Fibroblast of pulmonary artery (primary cell): ENCODE results near the gene GLDC.
"Not testable (repeated sequence)": the region's sequence is repeated elsewhere in the genome, so short reads cannot be mapped to it uniquely, and the experiment has no call there.

Experiments used
- DNase-seq: peaks from one replicate; pipeline ENCODE4 v3.0.0-alpha.2; 2010; ENCODE audit warnings: low read depth
- H3K4me3 ChIP-seq: replicated peaks from 2 replicates; pipeline ENCODE4 v1.5.1; 2011; ENCODE audit warnings: low read depth, mild to moderate bottlenecking, control low read depth, low read length, moderate library complexity
- TF ChIP-seq, protein P1 (sequence below): IDR thresholded peaks from 2 replicates; pipeline ENCODE4 v1.5.1; 2011; ENCODE audit warnings: mild to moderate bottlenecking, control low read depth, low read length, inconsistent platforms; ENCODE audit errors: missing control alignments

The GLDC gene

DNA sequence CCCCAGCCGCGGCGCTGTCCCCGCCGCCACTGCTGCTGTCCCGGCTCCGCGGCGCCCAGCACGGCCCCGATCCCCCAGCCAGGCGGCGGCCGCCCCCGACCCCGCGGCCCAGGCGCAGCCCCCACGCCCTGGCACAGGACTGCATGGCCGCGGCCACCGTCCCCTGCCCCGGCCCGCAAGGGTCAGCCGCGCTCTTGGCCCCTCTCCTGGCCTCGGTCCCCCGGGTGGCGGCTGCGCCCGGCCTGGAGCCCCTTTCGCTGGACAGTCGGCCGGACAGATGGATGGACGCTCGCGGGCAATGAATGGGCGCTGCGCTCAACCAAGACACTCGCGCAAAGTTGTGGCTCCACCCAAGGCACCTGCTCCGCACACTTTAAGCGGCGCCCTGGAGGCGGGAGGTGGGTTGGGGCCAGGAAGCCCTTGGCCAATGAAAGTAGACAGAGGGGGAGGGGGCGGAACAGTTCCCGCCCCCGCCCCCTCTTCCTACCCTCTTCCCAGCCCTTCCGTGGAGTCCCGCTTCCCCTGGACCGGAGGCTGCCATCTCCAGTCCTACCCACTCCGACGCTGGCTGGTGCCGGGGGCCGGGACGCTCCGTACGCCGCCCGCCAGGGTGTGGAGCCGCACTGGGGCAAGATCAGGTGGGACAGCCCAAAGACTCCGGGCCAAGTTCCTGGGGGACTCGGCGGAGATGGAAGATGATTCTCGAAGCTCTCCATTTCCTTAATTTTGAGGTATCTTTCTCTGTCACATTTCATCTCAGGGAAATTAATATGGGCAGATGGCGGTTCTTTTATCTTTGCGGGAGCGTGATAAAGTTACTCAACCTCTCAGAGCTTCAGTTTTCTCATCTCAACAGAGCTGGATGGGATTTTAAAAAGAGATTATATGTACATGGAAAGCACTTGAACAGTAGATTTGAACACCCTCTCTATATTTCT lies at the start of gene GLDC:
GLDC (minus strand) TSS at position 375 of the 938 bp plus-strand sequence; CDS start at position 145, 230 bp downstream.
- TF ChIP-seq, protein P1, sequence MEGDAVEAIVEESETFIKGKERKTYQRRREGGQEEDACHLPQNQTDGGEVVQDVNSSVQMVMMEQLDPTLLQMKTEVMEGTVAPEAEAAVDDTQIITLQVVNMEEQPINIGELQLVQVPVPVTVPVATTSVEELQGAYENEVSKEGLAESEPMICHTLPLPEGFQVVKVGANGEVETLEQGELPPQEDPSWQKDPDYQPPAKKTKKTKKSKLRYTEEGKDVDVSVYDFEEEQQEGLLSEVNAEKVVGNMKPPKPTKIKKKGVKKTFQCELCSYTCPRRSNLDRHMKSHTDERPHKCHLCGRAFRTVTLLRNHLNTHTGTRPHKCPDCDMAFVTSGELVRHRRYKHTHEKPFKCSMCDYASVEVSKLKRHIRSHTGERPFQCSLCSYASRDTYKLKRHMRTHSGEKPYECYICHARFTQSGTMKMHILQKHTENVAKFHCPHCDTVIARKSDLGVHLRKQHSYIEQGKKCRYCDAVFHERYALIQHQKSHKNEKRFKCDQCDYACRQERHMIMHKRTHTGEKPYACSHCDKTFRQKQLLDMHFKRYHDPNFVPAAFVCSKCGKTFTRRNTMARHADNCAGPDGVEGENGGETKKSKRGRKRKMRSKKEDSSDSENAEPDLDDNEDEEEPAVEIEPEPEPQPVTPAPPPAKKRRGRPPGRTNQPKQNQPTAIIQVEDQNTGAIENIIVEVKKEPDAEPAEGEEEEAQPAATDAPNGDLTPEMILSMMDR = no peak
- H3K4me3 ChIP-seq = peak within 1 kb of the TSS; percentile 17
- DNase-seq = no peak

- no peak for DNase-seq
- TF ChIP-seq, protein P1 = no peak
- H3K4me3 ChIP-seq = no peak overlapping the region
These were observed 47.4 kb upstream of the GLDC start for GRCh38 chr9:6692881-6693361.

DNA sequence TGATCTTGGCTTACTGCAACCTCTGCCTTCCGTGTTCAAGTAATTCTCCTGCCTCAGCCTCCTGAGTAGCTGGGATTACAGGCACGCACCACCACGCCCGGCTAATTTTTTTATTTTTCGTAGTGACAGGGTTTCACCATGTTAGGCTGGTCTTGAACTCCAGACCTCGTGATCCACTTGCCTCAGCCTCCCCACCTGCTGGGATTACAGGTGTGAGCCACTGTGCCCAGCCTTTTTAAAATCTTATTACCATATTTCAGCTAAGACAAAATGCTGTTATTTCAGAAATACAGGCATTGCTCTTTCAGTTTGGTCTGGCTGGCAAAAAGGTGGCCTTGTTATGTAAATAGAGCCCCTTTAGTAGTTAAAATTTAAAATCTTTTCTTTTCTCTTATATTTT lies 46.9 kb upstream of the GLDC start:
- TF ChIP-seq, protein P1 = no peak
- no peak for DNase-seq
- H3K4me3 ChIP-seq = no peak overlapping the region

DNA sequence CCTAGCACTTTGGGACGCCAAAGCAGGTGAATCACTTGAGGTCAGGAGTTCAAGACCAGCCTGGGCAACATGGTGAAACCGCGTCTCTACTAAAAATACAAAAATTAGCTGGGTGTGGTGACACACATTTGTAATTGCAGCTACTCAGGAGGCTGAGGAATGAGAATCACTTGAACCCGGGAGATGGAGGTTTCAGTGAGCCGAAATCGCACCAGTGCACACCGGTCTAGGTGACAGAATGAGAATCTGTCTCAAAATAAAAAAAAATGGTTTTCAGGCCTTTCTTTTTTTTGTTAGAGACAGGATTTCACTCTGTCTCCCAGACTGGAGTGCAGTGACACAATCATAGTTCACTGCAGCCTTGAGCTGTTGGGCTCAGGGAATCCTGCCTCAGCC lies 45.1 kb upstream of the GLDC start:
- H3K4me3 ChIP-seq, DNase-seq: not testable (repeated sequence)

DNA sequence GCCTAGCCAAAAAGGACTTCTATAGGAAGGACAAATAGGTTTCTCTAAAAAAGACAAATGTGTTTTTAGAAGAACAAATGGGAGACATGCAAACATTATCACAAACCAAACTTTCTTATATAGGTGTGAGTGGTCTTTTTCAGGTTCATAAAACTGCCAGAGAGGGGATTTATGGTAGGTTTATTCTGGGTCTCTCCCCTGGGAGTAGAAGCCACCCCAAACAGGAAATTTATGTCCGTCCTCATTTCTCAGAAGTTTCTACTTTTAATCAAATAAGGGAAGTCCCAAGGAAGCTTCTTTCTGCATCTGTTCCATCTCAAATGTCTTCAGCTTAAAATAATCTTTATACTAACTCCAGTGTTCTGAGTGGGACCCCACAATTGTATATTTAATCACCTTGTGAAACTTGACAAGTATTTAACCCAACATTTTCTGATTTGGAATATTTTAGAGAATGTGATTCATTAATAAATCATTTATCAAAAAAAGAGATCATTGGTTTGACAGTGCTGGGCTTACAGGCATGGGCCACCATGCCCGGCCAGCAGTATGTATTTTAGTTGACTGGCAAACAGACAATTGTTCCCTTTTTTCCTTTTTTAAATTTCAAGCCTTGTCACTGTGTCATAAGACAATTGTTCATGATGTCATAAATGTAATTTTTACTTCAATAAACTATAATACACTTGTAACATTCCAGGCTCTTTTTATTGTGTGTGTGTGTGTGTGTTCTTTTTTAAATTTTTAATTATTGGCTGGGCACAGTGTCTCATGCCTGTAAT lies 44.6 kb upstream of the GLDC start:
- TF ChIP-seq, protein P1 = no peak
- no peak for DNase-seq
- H3K4me3 ChIP-seq = no peak overlapping the region

- TF ChIP-seq, protein P1 = no peak
- H3K4me3 ChIP-seq = no peak overlapping the region
- no peak for DNase-seq
These were observed 41.7 kb upstream of the GLDC start for GRCh38 chr9:6687180-6687579.

- DNase-seq = peak; percentile 68
- H3K4me3 ChIP-seq = no peak overlapping the region
- TF ChIP-seq, protein P1 = peak; percentile 46
These were observed 40.9 kb upstream of the GLDC start for GRCh38 chr9:6686396-6686795.
